ENCODE results near the gene ZBTB5.
"Not testable (repeated sequence)": the region's sequence is repeated elsewhere in the genome, so short reads cannot be mapped to it uniquely, and the experiment has no call there.

Gene ZBTB5

DNA sequence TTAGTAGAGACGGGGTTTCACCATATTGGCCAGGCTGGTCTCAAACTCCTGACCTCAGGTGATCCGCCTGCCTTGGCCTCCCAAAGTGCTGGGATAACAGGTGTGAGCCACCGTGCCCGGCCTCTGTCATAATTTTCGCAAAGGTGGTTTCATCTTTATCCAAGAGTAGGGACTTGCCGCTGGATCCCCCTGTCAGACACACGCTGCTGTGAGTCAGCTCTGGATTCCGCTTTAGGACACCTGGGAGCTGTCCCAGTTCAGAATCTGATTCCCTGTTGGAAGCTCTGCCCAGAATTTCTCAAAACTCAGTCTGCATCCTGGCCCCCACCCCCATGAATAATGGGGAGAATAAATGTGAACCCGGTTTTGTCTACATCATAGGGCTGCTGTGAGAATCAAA is 60.7 kb downstream of the ZBTB5 start:
- no peak for DNase-seq

DNA sequence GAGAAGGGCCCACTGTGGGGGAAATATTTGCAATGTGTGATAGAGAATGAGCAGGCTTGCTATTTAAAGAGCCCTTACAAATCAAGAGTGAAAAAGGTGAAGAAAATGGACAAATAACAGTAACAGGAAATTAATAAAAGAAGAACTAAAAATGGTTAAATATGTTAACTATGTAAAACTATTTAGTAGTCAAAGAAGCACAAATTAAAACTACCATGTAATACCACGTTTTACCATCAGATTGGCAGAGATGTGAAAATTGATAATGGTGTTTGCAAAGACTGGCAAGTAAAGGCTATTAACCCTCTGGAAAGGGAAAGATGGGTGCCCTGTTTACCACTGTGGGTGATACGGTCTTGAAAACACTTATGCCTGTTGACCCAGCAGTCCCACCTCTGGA is 65.9 kb downstream of the ZBTB5 start:
- DNase-seq, result no peak

DNA sequence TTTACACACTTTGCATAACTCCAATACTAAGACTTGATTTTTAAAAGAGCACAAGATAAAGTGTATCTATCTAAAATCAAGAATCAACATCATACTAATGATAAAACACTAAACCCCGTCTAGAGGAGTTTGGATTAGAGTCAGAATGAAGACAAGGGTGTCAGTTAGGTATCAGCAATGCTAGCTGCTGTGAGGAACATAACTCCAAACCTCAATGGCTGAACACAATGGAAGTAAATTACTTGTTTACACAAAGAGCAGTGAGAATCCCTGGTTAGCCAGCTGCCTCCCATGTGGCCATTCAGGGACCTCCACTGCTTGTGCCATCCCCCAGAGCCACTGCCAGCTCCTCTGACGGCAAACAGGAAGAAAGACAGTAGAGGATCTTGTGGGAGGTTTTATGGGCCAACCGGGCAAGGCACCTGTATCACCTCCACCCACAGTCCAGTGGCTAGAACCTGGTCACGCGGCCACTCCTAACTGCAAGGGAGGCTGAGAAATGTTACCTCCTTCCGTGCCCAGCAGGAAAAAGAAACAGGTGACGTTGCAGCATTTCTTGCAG is 66.7 kb downstream of the ZBTB5 start:
- no peak for DNase-seq

DNA sequence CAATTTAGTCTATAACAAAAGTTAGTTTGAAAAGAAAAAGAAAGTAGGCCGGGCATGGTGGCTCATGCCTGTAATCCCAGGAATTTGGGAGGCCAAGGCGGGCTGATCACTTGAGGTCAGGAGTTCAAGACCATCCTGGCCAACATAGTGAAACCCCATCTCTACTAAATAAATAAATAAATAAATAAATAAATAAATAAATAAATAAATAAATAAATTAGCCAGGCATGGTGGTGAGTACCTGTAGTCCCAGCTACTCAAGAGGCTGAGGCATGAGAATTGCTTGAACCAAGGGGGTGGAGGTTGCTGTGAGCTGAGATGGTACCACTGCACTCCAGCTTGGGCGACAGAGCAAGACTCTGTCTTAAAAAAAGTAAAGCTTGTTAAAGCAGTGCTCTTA is 67.3 kb downstream of the ZBTB5 start:
- DNase-seq, result not testable (repeated sequence)

DNA sequence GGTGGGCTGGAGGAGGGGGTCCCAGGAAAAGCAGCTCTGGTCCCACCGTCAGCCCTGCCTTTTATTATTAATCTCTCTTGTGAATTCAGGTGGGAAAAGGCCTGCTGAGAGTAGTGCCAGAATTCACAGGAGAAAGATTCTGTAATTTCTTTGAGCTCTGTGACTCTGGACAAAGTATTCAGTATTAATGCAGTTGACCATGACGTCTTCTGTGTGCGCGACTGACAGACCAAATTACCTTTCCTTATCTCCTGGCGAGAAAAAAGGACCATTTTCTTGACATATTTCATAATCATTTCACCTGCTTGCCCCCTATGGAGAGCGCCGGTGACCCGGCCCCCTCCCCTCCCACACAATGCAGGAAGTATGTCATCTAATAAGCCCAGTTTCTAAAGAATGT is 69.6 kb downstream of the ZBTB5 start:
- DNase-seq, result no peak

DNA sequence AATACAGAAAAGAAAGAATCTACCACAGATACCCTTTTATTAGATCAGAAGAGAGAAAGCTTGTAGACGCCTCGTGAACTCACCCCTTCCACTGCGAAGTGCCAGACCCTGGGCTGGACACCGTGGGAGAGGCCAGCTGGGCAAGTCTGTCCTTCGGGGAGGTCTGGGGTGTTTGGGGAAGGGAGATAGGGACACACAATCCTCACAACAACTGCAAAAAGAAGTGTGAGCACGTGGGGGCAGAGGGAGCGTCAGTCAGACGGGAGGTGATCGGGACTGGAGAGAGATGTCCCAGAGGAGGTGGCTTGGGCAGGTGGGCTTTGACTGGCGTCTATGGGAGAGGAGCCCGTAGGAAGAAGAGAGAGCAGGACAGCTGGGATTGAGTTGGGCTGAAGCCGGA is 70.0 kb downstream of the ZBTB5 start:
- DNase-seq, result no peak

DNA sequence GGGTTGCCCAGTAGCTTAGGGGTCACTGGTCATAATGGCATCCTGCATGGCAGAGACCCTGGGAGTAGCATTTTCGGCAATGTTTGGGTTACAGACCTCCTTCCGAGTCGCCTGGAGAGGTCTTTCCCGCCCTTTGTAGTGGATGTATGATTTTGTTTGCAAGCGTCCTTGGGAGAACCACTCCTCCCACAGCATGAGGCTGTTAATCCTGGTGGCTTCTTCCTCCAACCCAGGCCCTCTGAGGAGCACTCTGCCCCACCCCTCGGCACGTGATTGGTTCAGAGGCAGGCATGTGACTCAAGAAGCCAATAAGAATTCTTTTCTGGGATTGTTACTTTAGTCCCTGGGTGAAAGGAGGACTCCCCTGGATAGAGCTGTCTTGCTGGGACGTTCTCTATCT is 73.0 kb downstream of the ZBTB5 start:
- DNase-seq, result no peak

DNA sequence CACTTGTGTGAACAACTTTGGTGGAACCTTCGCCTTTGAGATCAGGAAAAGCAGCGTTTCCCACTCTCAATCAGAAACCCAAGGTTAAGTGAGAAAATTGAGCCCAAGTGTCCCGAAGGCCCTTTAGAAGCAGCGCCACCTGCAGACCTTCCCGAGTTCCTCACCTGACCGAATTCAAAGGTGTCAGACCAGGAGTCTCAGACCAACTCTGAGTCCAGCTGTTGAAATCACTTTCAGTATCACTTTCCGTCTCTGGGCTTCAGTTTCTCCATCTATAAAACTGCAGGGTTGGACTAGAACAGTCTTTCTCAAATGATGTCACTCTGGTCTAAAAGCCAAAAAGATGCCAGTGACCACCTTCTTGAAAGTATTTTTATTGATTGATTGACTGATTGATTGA is 74.5 kb downstream of the ZBTB5 start:
- DNase-seq, result no peak
